Measurements from ENCODE around the gene UTS2B.

The UTS2B gene

DNA sequence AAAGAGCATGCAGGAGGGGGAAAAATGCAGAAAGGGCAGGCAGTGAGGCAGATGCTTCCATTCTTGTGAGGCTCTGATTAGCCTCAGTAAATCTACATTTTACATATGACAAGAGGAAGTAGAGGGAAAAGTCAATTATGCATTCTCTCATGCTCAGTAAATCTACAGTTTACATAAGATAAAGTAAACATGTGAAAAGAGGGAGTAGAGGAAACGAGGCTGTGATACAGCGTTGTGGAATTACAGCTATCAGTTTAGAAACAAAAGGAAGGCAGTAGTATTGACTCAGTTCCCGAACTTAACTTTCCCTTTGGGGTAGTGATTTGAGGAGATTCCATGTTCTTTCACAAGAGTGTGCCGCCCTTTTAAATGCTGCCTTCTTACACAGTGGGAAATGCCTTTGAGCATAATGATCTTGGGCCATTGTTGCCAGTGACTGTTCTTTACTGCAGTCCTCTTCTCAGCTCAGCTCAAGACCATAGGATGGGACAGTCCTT lies 92.0 kb downstream of the UTS2B start:
- no peak for DNase-seq

DNA sequence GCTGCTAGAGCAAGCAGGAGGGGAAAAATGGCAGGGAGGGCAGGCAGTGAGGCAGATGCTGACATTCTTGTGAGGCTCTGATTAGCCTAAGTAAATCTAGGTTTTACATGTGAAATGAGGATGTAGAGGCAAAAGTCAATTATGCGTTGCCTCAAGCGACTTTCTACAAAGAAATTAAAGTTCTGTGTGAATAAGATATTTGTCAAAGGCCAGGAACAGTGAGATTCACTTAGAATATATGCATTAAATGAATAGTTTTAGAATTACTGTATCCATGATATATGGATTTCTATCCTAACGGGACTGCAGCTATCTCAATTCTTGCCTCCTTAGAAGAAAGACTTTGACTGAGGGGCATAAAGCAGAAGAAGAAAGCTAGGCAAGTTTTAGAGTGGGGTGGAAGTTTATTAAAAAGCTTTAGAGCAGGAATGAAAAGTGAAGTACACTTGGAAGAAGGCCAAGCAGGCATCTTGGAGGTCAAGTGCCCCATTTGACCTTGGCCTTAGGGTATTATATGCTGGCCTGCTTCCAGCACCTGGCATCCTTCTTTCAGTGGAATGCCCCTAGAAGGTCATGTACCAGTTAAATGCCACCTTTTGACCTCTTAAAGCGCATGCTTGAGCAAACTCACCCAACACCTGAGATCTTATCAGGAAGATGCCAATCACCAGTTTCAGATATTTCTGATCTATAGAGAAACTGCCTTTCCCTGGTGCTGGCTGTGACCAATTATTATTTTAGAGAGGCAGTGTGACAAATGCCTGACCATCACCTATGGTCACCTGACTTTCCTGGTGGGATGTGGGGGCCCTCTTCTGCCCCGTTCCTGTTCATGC lies 93.1 kb downstream of the UTS2B start:
- no peak for DNase-seq

DNA sequence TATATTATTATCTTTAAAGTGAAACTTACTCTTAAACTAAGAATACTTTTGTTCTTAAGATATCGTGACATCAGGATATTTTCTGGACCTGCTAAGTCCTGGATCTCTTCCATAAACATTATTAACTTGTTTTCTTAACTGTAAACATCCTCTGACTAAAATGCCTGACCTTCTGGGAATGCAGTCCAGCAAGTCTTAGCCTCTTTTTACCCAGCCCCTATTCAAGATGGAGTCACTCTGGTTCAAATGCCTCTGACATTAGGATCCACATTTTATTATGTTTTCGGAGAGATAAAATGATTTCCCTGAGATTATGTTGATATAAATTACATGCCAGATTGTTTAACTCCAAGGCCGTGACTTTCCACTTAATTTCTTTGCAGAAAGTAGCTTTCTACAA lies 93.7 kb downstream of the UTS2B start:
- DNase-seq: no peak

DNA sequence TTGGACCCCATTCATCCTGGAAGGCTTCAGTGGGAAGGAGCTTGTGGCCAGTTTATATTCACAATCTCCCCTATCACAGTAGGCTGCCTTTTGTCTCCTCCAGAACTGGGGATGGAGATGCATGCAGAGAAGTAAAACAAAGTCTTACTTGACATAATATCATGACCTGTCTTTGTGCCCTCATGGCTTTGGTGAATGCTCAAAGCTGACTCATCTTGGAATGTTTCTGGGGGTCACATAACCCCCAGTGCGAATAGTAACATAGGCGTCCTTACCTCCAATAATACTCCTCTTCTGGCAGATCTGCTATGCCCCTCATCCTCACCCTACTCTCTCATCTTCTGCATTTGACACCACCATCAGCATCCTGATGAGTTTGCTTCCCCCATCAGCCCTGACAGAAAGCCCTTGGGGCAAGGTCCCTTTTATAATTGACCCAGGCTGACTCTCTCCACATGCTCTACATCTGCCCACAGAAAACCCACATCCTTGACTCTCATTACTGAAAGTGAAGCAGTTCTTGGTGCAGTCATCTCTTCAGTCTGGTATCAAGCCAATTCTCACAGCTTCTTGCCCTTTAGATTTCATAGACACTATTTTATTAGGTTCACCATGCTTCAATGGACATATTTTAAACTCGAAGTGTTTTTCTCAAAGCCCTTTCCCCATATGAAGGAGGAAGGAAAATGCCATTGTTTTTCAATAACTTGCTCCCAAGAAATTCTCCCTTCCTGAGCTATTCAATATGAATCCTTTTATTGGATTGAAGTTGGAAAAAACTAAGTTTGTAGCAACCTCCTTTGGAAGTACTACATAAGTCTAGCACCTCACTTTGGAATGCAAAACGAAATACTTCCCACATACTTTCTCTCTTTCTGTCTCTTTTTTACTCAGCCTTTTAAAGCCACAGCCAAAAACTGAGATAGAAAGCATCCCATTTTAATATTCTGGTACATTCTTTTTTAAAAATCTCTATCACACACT lies 94.7 kb downstream of the UTS2B start:
- DNase-seq: no peak

DNA sequence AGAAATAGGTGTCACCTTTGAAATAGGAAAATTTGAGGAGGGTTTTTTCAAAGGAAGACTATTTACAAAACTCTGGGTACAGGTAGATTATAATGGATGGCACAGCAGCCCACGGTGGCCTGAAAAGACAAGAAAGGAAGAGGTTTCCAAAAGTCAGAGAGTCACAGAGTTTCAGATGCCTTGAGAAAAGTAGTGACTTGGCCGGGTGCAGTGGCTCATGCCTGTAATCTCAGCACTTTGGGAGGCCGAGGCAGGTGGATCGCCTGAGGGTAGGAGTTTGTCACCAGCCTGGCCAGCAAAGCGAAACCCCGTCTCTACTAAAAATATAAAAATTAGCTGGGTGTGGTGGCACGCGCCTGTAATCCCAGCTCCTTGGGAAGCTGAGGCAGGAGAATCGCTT lies 96.1 kb downstream of the UTS2B start:
- no peak for DNase-seq

DNA sequence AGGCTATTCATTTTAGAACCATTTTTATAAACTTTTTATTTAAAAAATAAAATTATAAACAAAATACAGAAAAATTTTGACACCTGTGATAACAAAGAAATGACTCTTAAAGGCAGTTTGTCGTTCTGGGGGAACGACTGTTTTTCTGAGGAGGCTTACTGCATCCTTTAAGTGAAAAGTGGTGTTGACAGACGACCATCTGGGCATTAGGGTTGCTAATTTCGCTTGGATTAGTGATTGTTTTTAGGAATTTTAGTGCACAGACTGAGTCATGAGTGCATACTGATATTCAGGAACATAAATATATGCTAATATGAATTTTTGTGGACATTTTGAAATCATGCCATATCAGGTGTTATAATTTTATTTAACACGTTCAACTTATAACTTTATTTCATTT lies 102.8 kb downstream of the UTS2B start:
- no peak for DNase-seq

DNA sequence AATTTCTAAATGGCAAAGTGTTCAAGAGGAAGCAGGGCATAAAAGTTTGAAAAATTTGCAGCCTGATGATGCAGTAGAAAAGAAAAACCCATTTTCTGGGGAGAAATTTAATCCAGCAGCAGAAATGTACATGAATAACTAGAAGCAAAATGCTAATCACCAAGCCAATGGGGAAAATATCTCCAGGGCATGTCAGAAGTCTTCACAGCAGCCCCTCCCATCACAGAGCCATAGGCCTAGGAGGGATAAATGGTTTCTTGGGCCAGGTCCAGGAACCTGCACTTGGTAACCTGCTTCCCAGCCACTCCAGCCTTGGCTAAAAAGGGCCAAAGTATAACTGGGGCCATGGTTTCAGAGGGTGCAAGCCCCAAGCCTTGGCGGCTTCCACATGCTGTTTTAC lies 108.7 kb downstream of the UTS2B start:
- DNase-seq: no peak

DNA sequence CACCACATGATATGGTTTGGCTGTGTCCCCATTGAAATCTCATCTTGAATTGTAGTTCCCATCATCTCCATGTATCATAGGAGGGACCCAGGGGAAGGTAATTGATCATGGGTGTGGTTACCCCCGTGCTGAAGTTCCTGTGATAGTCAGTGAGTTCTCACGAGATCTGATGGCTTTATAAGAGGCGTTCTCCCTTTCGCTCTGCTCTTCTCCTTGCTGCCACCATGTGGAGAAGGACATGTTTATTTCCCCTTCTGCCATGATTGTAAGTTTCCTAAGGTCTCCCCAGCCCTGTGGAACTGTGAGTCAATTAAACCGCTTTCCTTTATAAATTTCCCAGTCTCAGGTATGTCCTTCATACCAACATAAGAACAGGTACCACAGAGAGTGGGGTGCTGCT lies 109.4 kb downstream of the UTS2B start:
- DNase-seq: no peak

DNA sequence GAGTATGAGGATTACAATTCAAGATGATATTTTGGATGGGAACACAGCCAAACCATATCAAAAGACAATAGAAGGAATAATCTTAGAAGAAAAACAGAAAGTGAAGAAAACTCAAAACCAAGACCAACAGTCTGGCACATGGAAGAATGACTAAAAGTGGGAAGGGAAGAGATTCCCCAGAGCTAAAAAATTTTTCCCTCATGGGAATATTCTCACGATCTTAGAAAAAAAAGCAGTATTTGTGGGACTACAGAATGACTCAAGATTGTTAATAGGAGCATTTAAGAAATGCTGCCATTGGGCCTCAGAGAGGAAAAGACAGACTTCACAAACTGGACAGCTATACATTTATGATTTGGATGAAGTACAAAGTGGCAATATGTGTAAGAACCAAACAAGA lies 113.0 kb downstream of the UTS2B start:
- DNase-seq: no peak

All from C1 segment of cervical spinal cord (tissue), 14 donors.